Endothelial cell of umbilical vein (primary cell): Measurements from ENCODE around the gene NF2. TPM values are rescaled to one million over a fixed set of nuclear protein-coding genes. Genes with fewer than 3 reads are reported as not detected.

Experiments used
- BruUV-seq: library from RNA; stranded (reverse); fragments of 400-500 nt; replicated peaks from 2 replicates; lab custom pipeline; 2021; lab: Mats Ljungman, UMichigan
- CTCF ChIA-PET: fragments of 300-600, 350-600 bp; sonication (Branson Sonifier 250); formaldehyde crosslinking; loops from one replicate; lab custom pipeline; 2021; ENCODE audit warnings: antibody characterized with exemption, inconsistent platforms; lab: Charles Lee
- POLR2A ChIA-PET: fragments of 300-600, 350-600 bp; sonication (Branson Sonifier 250); formaldehyde crosslinking; loops from one replicate; lab custom pipeline; 2021; ENCODE audit warnings: antibody characterized with exemption, inconsistent platforms; lab: Charles Lee
- DNase-seq: peaks from one replicate; pipeline ENCODE4 v3.0.0-alpha.2; 2011; ENCODE audit warnings: low read depth, low spot score
- FAIRE-seq: peaks from 2 replicates; lab custom pipeline; 2011; peaks lifted over from hg19 to GRCh38; lab: Jason Lieb, UNC
- H2AFZ ChIP-seq: 2 replicates; pipeline ENCODE4 v1.6.0; 2012; ENCODE audit warnings: low read depth, low read length, control low read depth, inconsistent platforms
- H3K27ac ChIP-seq: 2 replicates; pipeline ENCODE4 v1.5.1; 2011; ENCODE audit warnings: low read depth, mild to moderate bottlenecking, control low read depth, low read length, moderate library complexity; ENCODE audit not compliant: insufficient read depth
- H3K27me3 ChIP-seq, 2 experiments: 2 replicates each; pipeline versions ENCODE4 v1.6.0 to v1.6.1; 2011; ENCODE audit warnings: low read length in 2 of 2, mixed read lengths in 1 of 2; ENCODE audit not compliant: control insufficient read depth in 2 of 2, insufficient read depth in 2 of 2
- H3K36me3 ChIP-seq, 2 experiments: 2 replicates in 1 of 2; 3 replicates in 1 of 2; pipeline ENCODE4 v1.5.1; 2011; ENCODE audit warnings: low read length in 2 of 2, mild to moderate bottlenecking in 1 of 2, moderate library complexity in 1 of 2; ENCODE audit not compliant: control insufficient read depth in 2 of 2, insufficient read depth in 2 of 2; ENCODE audit errors: extremely low read depth in 1 of 2
- H3K4me1 ChIP-seq: 3 replicates; pipeline ENCODE4 v1.5.1; 2011; ENCODE audit warnings: mild to moderate bottlenecking, low read length; ENCODE audit not compliant: control insufficient read depth, insufficient read depth; ENCODE audit errors: extremely low read depth
- H3K4me2 ChIP-seq: 2 replicates; pipeline ENCODE4 v1.6.1; 2011; ENCODE audit warnings: low read length, control low read depth, mixed read lengths; ENCODE audit not compliant: insufficient read depth
- H3K4me3 ChIP-seq, 3 experiments: fragments of 200-600 bp in 1 of 3; sonication (generic), shearing (Covaris generic) in 1 of 3; replicated peaks in 1 of 3; 2 replicates each; pipeline ENCODE4 v1.5.1; 2011 to 2016; ENCODE audit warnings: control low read depth in 3 of 3, low read length in 3 of 3, mild to moderate bottlenecking in 2 of 3, inconsistent platforms in 1 of 3, low read depth in 1 of 3, moderate library complexity in 1 of 3; ENCODE audit not compliant: insufficient read depth in 1 of 3
- H3K79me2 ChIP-seq: 2 replicates; pipeline ENCODE4 v1.6.0; 2012; ENCODE audit warnings: low read length, inconsistent platforms; ENCODE audit not compliant: control insufficient read depth, insufficient read depth
- H3K9ac ChIP-seq: replicated peaks from 2 replicates; pipeline ENCODE3; 2011; ENCODE audit warnings: low read length, control low read depth; ENCODE audit not compliant: insufficient read depth; ENCODE audit errors: extremely low read depth
- H3K9me1 ChIP-seq: replicated peaks from 3 replicates; pipeline ENCODE4 v1.6.0; 2011; ENCODE audit warnings: mild to moderate bottlenecking, low read length; ENCODE audit not compliant: control insufficient read depth, insufficient read depth; ENCODE audit errors: extremely low read depth
- H3K9me3 ChIP-seq: replicated peaks from 2 replicates; pipeline ENCODE4 v1.5.1; 2012; ENCODE audit warnings: low read length, inconsistent platforms; ENCODE audit not compliant: control insufficient read depth, insufficient read depth
- H4K20me1 ChIP-seq: replicated peaks from 2 replicates; pipeline ENCODE3; 2011; ENCODE audit warnings: mild to moderate bottlenecking, low read length; ENCODE audit not compliant: control insufficient read depth, insufficient read depth; ENCODE audit errors: extremely low read depth
- EZH2 ChIP-seq: IDR thresholded peaks from 2 replicates; pipeline ENCODE4 v1.6.1; 2012; ENCODE audit warnings: borderline replicate concordance, low read depth, mild to moderate bottlenecking, moderate library complexity, low read length, inconsistent platforms; ENCODE audit not compliant: severe bottlenecking
- FOS ChIP-seq: IDR thresholded peaks from 2 replicates; pipeline ENCODE4 v1.6.1; 2011; ENCODE audit warnings: mild to moderate bottlenecking, low read length, moderate library complexity, borderline replicate concordance; ENCODE audit not compliant: insufficient read depth
- GATA2 ChIP-seq: IDR thresholded peaks from 2 replicates; pipeline ENCODE4 v1.7.0; 2011; ENCODE audit warnings: low read depth, mild to moderate bottlenecking, moderate library complexity, mixed read lengths, low read length; ENCODE audit not compliant: insufficient read length, insufficient read depth
- JUN ChIP-seq: IDR thresholded peaks from 2 replicates; pipeline ENCODE4 v1.6.1; 2011; ENCODE audit warnings: borderline replicate concordance, low read depth; ENCODE audit not compliant: insufficient read length, insufficient read depth
- MYC ChIP-seq: IDR thresholded peaks from one replicate; pipeline ENCODE4 v1.6.1; 2011; ENCODE audit warnings: mild to moderate bottlenecking, low read depth, low read length
- POLR2A ChIP-seq: IDR thresholded peaks from 2 replicates; pipeline ENCODE4 v1.6.1; 2012; ENCODE audit warnings: low read depth, mild to moderate bottlenecking, control low read depth, low read length
- POLR2AphosphoS5 ChIP-seq: IDR thresholded peaks from 2 replicates; pipeline ENCODE4 v1.6.1; 2012; ENCODE audit warnings: low read depth, mild to moderate bottlenecking, control low read depth, low read length, moderate library complexity; ENCODE audit not compliant: insufficient read depth
- dilution Hi-C: fragments of 300-500 bp; cut with MboI; formaldehyde crosslinking; loops from one replicate; pipeline ENCODE4 v1.15.0; 2019; ENCODE audit warnings: low sequenced_read_pairs; ENCODE audit not compliant: extremely low pct_ligation_motif_present
- intact Hi-C: fragments of 100-400 bp; cut with micrococcal nuclease; formaldehyde crosslinking; loops from one replicate; pipeline ENCODE4 v1.10.0; 2022
- polyA plus RNA-seq, 4 experiments: library from polyadenylated mRNA; depleted of rRNA in 3 of 4; stranded (reverse) in 3 of 4; unstranded in 1 of 4; fragments of >200 nt; gene quantifications; 2 replicates each; pipeline versions ENCODE4 v1.2.1 to v1.2.3, GENCODE V29; 2011 to 2012; ENCODE audit warnings: missing spikeins in 1 of 4
- total RNA-seq: library from RNA; stranded (reverse); gene quantifications from 2 replicates; pipeline ENCODE4 v1.2.3, GENCODE V29; 2021
- TF ChIP-seq, protein P1 (sequence below), 2 donors: IDR thresholded peaks; 1 replicate in 1 of 2; 2 replicates in 1 of 2; pipeline ENCODE4 v1.5.1; 2011; ENCODE audit warnings: low read length in 2 of 2, mild to moderate bottlenecking in 2 of 2, moderate library complexity in 2 of 2, control low read depth in 1 of 2, inconsistent platforms in 1 of 2, low read depth in 1 of 2; ENCODE audit not compliant: insufficient read depth in 1 of 2; ENCODE audit errors: extremely low read depth in 1 of 2
- TF ChIP-seq, protein P2 (sequence below): IDR thresholded peaks from 2 replicates; pipeline ENCODE4 v1.6.1; 2011; ENCODE audit not compliant: insufficient read depth, insufficient read length

NF2 gene
- total and polyA plus RNA-seq, 2 donors (not counting 3 experiments of a cell fraction or from before 2014, with no cell fraction given) = 27.8 to 115 TPM

DNA sequence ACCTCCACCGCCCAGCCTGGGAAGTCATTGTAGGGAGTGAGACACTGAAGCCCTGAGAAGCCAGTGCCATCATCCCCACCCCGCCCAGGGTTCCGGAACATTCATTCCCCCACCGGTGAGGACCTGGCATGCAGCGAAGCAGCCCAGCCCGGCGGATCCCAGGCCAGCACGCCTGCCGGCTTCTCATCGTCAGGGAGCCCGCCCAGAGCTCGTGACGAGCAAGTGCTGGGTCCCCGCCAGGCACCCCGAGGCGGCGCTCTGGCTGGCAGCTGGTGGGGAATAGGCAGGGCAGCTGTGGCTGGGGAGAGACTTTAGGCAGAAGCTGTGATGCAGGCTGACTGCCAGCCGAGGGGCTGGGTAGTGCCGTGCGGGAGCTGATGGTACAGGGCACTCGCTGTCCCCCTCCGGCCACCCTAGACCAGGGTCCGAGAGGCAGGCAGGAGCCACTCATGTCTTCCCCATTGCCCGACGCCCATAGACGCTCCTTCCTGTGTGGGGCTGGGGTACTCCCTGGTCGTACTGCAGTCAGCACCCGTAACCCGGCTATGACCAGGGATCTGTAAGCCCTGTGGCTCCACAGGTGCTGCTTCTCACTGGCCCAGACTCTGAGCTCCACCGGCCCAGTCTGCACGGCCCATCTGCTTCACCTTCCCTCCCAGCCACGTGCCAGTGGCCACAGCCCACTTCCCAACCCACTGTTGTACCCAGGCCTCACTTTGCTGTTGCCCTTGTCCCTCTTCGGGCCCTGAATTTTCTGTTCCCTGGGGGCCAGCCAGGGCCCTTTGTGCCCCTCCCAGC is 91.9 kb downstream of the NF2 start:
- intact Hi-C loops (no loop called here), dilution Hi-C loops (no loop called here)
- Histone ChIP-seq H4K20me1 (no peaks in the 10 kb centered on the region), H3K9me3 (no peaks in the 10 kb centered on the region), H3K79me2 (no peaks in the 10 kb centered on the region), H2AFZ (no peak overlapping the region), H3K9me1 (no peaks in the 10 kb centered on the region), H3K9ac (no peak overlapping the region), H3K4me2 (no peak overlapping the region), H3K4me3 (no peak overlapping the region), H3K27ac (no peak overlapping the region), H3K36me3 (peaks cover 5 to 26% of the 10 kb centered on the region in 2 experiments), H3K4me1 (no peaks in the 10 kb centered on the region), H3K27me3 (no peaks in the 10 kb centered on the region)
- no peak for DNase-seq
- POLR2A ChIA-PET = no interaction called here
- CTCF ChIA-PET = interaction anchor here (2.5 kb wide), 1 partner anchor 7 kb away, joined by 6 read pairs; no protein-coding TSS in a partner anchor
- TF ChIP-seq, protein P1, sequence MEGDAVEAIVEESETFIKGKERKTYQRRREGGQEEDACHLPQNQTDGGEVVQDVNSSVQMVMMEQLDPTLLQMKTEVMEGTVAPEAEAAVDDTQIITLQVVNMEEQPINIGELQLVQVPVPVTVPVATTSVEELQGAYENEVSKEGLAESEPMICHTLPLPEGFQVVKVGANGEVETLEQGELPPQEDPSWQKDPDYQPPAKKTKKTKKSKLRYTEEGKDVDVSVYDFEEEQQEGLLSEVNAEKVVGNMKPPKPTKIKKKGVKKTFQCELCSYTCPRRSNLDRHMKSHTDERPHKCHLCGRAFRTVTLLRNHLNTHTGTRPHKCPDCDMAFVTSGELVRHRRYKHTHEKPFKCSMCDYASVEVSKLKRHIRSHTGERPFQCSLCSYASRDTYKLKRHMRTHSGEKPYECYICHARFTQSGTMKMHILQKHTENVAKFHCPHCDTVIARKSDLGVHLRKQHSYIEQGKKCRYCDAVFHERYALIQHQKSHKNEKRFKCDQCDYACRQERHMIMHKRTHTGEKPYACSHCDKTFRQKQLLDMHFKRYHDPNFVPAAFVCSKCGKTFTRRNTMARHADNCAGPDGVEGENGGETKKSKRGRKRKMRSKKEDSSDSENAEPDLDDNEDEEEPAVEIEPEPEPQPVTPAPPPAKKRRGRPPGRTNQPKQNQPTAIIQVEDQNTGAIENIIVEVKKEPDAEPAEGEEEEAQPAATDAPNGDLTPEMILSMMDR (IDR thresholded peaks at IDR 0.05; ENCODE audit: extremely low read depth in 1 of 2, insufficient read depth in 1 of 2, low read depth in 1 of 2, low read length in 2 of 2) = no peak
- TF ChIP-seq GATA2 = no peak
- no peak for TF ChIP-seq MYC
- no peak for TF ChIP-seq EZH2
- TF ChIP-seq JUN = no peak
- no peak for TF ChIP-seq FOS
- TF ChIP-seq POLR2A = no peak
- TF ChIP-seq, protein P2, sequence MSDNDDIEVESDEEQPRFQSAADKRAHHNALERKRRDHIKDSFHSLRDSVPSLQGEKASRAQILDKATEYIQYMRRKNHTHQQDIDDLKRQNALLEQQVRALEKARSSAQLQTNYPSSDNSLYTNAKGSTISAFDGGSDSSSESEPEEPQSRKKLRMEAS = no peak
- TF ChIP-seq POLR2AphosphoS5 = no peak
- no TSS peak for BruUV-seq
- FAIRE-seq = no peak
